Fibroblast of villous mesenchyme (primary cell): ENCODE measurements around the gene MALL. TPM values are rescaled to one million over a fixed set of nuclear protein-coding genes. Genes with fewer than 3 reads are reported as not detected.
"Not testable (repeated sequence)": the region's sequence is repeated elsewhere in the genome, so short reads cannot be mapped to it uniquely, and the experiment has no call there.

Experiments
- DNase-seq: peaks from one replicate; pipeline ENCODE4 v3.0.0-alpha.2; 2010; ENCODE audit warnings: low read depth
- H3K4me3 ChIP-seq: 2 replicates; pipeline ENCODE4 v1.5.1; 2011; ENCODE audit warnings: low read depth, mild to moderate bottlenecking, low read length
- small RNA-seq: library from RNA; depleted of rRNA; stranded (forward); fragments of <200 nt; gene quantifications from one replicate; pipeline ENCODE3, GENCODE V24; 2012
- total RNA-seq: library from RNA; depleted of rRNA; stranded (reverse); fragments of >200 nt; gene quantifications from 2 replicates; pipeline ENCODE4 v1.2.3, GENCODE V29; 2012

Gene MALL
- total RNA-seq, 1 donor: 2.2 TPM

GRCh38 chr2:110055819-110056408, 59.7 kb downstream of the MALL start:
- H3K4me3 ChIP-seq, DNase-seq: not testable (repeated sequence)

GRCh38 chr2:110054521-110055407, 60.9 kb downstream of the MALL start:
- not testable (repeated sequence) for H3K4me3 ChIP-seq
- DNase-seq: peak; percentile 30

GRCh38 chr2:110053688-110054087, 61.9 kb downstream of the MALL start:
- H3K4me3 ChIP-seq, DNase-seq: not testable (repeated sequence)

GRCh38 chr2:110052166-110052565, 63.5 kb downstream of the MALL start:
- DNase-seq, H3K4me3 ChIP-seq: not testable (repeated sequence)

GRCh38 chr2:110050222-110050621, 65.4 kb downstream of the MALL start:
- not testable (repeated sequence) for DNase-seq, H3K4me3 ChIP-seq

GRCh38 chr2:110049769-110050168, 65.9 kb downstream of the MALL start:
- not testable (repeated sequence) for H3K4me3 ChIP-seq, DNase-seq

- not testable (repeated sequence) for DNase-seq, H3K4me3 ChIP-seq
These were observed 67.1 kb downstream of the MALL start for GRCh38 chr2:110048255-110049197.

GRCh38 chr2:110047225-110047624, 68.4 kb downstream of the MALL start:
- not testable (repeated sequence) for DNase-seq, H3K4me3 ChIP-seq

- DNase-seq, H3K4me3 ChIP-seq: not testable (repeated sequence)
These were observed 73.5 kb downstream of the MALL start for GRCh38 chr2:110041941-110042660.

GRCh38 chr2:110037336-110037735, 78.3 kb downstream of the MALL start:
- DNase-seq, H3K4me3 ChIP-seq: not testable (repeated sequence)

- not testable (repeated sequence) for DNase-seq, H3K4me3 ChIP-seq
These were observed 80.2 kb downstream of the MALL start for GRCh38 chr2:110035384-110035783.

- H3K4me3 ChIP-seq, DNase-seq: not testable (repeated sequence)
These were observed 80.7 kb downstream of the MALL start for GRCh38 chr2:110034935-110035334.

Small RNA genes within 50 kb of the gene (small RNA-seq; reads per million reads assigned to genes)
- not detected for gene MIR4267
- not detected for gene MIR4436B1

Other genes starting within 250 kb of the MALL start
- gene LIMS3, start 217.1 kb downstream of the MALL start, total RNA-seq: 5.8 and 14.2 TPM in 2 replicates
- 4.3 and 4.8 TPM in 2 replicates for gene NPHP1, start 89.2 kb upstream of the MALL start, total RNA-seq
- gene MTLN, start 96.7 kb upstream of the MALL start, total RNA-seq: 45.8 and 75.7 TPM in 2 replicates